Endothelial cell of umbilical vein (primary cell): ENCODE results near the gene DYNC2LI1.

Source experiments
- GATA2 ChIP-seq: IDR thresholded peaks from 2 replicates; pipeline ENCODE4 v1.7.0; 2011; ENCODE audit warnings: low read depth, mild to moderate bottlenecking, moderate library complexity, mixed read lengths, low read length; ENCODE audit not compliant: insufficient read length, insufficient read depth
- POLR2A ChIP-seq: IDR thresholded peaks from 2 replicates; pipeline ENCODE4 v1.6.1; 2012; ENCODE audit warnings: low read depth, mild to moderate bottlenecking, control low read depth, low read length
- TF ChIP-seq, protein P1 (sequence below), 2 donors: IDR thresholded peaks; 1 replicate in 1 of 2; 2 replicates in 1 of 2; pipeline ENCODE4 v1.5.1; 2011; ENCODE audit warnings: low read length in 2 of 2, mild to moderate bottlenecking in 2 of 2, moderate library complexity in 2 of 2, control low read depth in 1 of 2, inconsistent platforms in 1 of 2, low read depth in 1 of 2; ENCODE audit not compliant: insufficient read depth in 1 of 2; ENCODE audit errors: extremely low read depth in 1 of 2

DNA sequence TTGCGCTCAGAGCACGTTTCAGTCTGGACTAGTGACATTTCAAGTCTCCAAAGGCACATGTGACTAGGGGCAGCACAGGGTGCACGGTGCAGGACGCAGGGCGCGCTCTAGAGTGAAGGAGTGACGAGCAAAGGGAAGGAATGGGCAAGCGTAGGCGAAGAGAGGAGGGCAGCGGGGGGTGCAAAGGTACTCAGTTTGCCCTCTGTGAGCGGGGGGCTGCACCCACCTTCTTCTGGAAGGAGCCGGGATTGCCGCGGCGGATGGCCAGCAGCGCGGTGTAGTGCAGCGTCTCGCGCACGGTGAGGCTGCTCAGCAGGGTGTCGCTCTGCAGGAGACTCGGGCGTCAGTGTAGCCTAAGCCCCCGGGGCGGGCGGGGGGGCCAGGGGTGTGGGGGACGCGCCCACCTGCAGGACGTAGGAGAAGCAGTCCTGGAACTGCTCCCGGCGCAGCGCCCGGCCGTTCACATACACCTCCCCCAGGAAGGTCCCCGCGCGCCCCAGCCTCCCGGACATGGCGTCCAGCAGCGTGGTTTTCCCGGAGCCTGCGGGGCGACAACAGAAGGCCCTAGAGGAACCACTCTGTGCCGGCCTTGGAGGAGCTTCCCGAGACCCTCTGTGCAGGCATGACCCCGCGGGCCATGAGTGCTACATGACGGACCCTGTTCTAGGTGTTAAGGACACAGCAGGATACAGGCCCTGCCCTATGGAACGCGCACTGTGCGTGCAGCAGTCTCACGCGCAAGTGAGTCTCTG lies 57.9 kb downstream of the DYNC2LI1 start:
- TF ChIP-seq, protein P1, sequence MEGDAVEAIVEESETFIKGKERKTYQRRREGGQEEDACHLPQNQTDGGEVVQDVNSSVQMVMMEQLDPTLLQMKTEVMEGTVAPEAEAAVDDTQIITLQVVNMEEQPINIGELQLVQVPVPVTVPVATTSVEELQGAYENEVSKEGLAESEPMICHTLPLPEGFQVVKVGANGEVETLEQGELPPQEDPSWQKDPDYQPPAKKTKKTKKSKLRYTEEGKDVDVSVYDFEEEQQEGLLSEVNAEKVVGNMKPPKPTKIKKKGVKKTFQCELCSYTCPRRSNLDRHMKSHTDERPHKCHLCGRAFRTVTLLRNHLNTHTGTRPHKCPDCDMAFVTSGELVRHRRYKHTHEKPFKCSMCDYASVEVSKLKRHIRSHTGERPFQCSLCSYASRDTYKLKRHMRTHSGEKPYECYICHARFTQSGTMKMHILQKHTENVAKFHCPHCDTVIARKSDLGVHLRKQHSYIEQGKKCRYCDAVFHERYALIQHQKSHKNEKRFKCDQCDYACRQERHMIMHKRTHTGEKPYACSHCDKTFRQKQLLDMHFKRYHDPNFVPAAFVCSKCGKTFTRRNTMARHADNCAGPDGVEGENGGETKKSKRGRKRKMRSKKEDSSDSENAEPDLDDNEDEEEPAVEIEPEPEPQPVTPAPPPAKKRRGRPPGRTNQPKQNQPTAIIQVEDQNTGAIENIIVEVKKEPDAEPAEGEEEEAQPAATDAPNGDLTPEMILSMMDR (IDR thresholded peaks at IDR 0.05; ENCODE audit: extremely low read depth in 1 of 2, insufficient read depth in 1 of 2, low read depth in 1 of 2, low read length in 2 of 2): no peak
- TF ChIP-seq POLR2A: no peak
- TF ChIP-seq GATA2: no peak
